HG03457 (cell line): ENCODE measurements around the gene GLRA3.
A peak's percentile ranks its signal among the peaks of the same experiment; 100 is the strongest.
"Not testable (repeated sequence)": the region's sequence is repeated elsewhere in the genome, so short reads cannot be mapped to it uniquely, and the experiment has no call there.

Source experiments
- ATAC-seq: cut with Tn5 transposase; IDR thresholded peaks from one replicate; pipeline ENCODE4 v1.9.1; 2021; ENCODE audit warnings: moderate number of reproducible peaks; ENCODE audit not compliant: unreplicated experiment

Gene GLRA3

DNA sequence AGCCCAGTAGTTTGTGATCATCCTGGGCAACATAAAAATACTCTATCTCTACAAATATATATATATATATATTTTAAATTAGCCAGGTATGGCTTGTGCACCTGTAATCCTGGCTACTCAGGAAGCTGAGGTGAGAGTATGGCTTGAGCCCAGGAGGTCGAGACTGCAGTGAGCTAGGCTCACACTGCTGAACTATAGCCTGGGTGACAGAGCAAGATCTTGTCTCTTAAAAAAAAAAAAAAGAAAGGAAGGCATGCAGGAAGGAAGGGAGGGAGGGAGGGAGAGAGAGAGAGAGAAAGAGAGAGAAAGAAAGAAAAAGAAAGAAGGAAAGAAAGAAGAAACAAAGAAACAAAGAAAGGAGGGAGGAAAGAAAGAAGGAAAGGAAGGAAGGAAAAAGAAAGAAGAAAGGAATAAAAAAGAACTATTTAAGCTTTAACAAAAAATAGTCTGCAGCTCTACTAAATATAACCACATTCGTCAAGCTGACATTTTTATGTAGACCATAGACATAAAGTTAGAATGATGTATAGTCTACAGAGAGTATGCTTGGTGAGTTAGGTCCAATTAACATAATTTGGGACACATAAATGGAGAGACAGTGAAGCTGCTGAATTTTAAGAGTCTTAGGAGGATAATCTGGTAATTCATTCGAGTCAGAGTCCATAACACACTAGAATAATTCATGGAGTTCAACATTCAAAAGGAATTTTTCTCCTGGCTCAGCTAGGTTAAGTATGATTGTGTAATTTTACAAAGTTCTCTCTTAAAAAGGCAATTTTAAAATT lies 111.9 kb downstream of the GLRA3 start:
- no peak for ATAC-seq

DNA sequence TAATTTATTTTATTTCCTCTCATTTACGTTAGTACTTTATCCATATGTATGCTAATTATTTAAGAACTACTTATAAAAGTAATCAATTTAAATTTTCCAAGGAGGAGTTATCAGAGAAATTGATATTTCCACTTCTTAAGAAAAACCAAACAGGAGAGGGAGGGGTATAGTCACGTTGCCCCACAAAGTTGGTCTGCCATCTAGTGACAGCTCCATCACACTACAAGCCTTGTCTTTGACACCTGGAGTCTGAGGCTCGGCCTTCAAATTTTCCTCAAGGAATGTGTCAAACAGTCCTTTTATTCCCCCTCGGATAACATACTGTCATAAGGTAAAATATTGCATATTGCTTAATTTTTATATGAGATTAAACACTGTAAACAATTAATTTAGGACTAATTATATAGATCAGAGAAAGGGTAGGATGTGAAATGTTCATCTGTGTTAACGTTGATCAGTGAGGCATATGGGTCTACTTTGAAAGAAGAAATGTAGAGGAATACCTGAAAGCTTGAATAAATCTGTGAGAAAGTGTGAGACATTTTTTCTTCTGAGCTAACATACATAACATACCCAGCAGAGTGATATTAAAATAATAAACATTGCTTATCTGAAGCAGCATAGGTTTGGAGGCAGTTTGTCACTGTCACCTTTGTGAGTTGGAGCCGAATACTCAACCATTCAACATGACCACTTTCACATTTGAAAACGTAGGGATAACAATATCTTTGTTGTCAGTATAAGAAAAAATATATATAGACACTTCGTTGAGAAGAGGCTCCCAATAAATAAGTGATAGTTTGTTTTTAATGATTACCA lies 114.4 kb downstream of the GLRA3 start:
- ATAC-seq = peak; percentile 90

DNA sequence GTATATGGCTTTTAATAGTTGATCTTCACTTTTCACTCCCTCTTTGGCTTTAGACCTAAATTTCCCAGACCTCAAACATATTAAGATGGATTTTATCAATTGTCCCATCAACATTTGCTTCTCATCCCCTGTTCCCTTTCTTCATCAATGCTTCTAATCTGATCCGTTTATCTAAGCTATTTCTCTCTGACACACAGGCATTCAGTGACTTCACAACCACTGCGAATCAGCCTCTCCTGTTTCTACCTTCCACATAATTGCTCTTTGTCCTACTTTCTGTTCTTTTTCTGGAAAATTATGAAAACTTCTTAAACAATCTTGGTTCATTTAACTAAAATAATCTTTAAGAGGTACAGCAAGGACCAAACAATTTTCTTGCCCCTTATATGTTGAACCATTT lies 115.2 kb downstream of the GLRA3 start:
- no peak for ATAC-seq

DNA sequence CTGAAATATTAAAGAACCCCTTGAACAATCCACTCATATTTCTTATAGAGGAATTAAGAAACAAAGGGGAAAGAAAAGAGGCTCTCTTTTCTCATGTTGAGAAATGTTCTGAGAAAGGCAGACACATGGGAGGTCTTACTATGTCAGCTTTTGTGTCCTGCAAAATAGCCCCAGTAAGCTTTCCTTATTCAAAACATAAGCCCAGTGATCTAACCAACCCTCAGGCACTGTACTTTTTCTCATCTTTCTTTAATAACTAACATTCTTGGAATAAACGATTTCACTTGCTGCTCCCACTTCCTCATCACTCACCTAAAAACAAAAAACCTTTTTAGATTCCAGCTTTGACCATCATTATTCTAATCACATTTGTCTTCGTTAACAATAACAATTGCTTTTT lies 115.9 kb downstream of the GLRA3 start:
- no peak for ATAC-seq

DNA sequence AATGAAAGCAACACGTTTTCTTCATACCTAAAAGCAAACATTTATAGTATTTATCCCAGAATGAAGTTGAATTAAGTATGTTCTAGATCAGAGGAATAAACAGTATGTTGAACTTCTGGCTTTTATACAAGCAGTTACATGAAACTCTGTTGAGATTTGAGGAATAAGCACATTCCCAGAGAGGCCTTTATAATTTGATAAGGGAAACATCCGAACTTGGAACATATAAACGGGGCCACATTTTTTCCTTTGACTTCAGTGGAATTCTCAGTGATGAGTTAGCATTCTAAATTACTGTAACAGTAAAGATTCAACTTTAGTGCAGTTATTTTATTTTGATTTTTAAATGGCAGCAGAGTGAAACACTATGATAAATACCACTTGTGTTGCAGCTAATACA lies 119.5 kb downstream of the GLRA3 start:
- no peak for ATAC-seq

DNA sequence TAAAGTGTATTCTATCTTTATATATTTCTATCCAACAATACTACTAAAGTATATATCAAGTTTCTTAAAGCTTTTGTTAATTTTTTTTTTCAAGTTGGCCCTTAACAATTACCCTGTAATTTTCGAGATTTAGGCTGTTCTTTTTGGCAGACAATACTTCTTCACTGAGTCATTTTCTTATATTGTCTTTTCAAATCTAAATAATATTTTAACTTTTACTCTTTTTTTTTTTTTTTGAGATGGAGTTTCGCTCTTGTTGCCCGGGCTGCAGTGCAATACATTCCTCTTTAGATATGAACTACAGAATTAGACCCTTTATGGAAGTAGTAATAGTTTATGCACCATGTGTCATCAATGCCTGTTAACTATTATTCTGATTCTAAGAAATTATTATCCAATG lies 120.7 kb downstream of the GLRA3 start:
- ATAC-seq = no peak

DNA sequence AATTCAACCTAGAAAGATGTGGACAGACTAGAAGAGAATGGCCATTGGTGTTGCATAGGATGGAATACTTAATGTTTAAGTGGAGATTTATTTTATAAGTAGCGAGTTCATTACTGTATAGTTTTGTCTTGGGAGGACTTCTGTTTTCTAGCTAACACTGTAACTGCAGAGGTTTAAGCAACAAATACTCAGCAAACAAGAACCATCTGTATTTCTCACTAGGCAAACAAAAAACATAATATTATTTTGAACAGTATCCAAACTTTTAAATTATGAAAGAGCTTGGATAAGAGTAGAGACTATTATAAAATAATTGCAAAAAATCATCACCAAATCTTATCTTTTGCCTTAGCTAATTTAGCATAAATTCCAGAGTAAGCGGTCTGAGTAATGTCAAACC lies 121.1 kb downstream of the GLRA3 start:
- ATAC-seq = no peak

DNA sequence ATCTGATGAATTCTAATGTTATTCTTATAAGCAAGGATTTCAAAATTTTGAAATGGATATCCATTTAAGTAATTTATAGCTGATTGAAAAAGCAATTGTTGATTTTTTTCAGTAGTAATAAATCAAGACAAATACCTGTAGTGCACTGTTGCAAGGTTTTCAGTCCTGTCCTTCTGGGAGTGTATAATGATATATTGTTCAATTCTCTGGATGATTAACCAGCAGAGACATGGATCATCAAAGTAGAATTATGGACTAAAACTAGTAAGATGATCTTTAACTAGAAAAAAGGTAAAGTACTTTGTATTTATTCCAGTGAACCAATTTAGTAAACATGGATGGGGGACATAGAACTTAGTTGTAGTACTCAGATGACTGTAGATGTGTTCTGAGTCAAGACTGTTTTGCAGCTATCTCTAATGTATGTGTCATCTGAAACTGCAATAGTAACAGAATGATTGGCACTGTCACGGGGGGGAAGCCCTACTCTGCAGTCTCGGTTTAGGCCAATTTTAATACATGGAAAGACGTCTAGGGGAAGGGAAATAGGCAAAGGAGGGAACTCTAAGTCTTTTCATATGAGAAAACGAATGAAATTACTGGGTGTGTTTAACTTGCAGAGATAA lies 121.9 kb downstream of the GLRA3 start:
- ATAC-seq = peak; percentile 99

DNA sequence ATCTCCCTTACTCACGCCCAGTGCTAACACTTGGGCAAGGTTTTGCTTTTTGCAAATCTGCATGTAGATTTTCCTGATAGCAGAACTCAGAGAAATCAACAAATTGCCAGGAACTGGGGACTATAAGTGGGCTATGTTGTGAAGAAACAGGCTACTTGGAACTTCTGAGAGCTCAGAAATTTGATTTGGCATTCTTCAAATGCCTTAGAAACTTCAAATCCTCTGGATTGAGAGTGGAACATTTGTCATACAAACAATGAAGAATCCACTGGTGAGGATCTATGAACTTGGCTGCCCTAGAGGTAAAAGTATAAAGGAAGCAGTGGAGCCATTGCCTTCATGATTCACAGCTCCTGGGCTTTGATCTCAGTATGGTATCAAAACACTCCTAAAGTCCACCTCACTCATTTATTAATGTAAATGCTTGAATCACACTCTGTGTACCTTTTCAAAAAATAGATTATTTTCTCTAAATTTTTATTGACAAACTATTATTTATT lies 126.0 kb downstream of the GLRA3 start:
- no peak for ATAC-seq

DNA sequence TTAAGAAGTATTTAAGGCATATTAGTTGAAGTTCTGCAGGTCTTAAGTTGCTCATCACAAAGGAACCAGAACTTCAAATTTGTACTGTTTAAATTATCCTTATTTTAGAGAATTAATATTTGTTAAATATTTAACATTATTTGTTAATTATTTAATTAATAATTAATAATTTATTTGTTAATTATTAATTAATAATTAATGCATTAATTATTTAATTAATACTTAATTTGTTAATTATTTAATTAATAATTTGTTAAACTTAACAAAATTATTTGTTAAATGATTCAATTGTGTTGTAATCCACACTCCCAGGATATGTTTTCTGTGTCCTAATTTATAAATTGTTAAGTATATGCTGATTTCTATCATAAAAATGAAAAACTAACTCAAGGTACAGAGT lies 129.4 kb downstream of the GLRA3 start:
- ATAC-seq = no peak

DNA sequence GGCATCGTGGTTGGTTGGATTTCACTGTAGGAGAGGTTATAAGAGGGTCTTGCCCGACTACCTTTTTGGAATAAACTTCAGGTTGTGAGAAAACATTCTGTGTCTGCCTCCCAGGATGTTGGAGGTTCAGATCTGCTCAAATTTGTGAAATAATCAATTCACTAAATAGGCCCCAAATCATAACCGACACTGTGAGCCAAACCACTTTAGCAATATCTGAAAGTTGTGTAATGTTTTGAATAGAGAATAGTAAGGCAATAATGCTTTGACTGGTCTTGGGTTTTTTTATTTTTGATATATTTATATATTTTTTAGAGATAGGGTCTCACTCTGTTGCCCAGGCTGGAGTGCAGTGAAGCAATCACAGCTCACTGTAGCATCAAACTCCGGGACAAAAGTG lies 131.2 kb downstream of the GLRA3 start:
- no peak for ATAC-seq

DNA sequence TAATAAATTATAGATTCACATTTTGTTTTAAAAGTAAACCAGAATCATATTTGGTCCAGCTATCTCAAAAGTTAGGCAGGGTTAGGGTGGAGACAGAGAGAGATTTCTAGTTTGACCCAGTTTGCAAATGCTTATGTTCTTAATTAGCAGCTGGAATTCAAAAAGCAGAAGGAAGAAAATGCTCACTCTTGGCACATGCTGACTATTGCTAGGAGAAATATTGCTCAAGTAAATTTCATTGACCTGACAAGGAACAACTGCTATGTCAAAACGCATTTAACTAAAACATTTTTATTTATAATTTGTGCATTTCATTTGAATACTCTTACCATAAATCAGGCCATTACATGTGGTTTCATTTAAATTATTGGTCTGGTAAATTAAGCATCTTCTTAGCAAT lies 131.8 kb downstream of the GLRA3 start:
- ATAC-seq = no peak

DNA sequence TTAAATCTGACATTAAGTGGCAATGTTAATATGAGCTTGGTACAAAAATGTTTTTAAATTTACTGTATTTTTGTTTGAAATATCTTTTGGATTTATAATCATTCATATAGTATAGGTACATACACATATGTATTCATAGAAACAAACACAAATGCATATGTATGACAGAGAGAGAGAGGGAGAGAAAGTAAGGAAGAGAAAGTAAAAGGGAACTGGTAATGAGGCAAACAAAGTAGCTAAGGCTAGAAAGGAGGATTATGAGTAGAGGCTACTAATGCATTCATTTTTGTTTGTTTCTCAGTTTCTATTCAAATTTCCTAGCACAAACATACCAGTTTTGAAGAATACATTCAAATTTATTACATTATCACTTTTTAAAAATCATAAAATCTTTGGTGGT lies 132.4 kb downstream of the GLRA3 start:
- no peak for ATAC-seq

DNA sequence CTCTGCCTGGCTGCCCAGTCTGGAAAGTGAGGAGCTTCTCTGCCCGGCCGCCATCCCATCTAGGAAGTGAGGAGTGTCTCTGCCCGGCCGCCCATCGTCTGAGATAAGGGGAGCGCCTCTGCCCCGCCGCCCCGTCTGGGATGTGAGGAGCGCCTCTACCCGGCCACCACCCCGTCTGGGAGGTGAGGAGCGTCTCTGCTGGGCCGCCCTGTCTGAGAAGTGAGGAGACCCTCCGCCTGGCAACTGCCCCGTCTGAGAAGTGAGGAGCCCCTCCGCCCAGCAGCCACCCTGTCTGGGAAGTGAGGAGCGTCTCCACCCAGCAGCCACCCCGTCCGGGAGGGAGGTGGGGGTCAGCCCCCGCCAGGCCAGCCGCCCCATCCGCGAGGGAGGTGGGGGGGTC lies 137.2 kb downstream of the GLRA3 start:
- ATAC-seq = not testable (repeated sequence)

DNA sequence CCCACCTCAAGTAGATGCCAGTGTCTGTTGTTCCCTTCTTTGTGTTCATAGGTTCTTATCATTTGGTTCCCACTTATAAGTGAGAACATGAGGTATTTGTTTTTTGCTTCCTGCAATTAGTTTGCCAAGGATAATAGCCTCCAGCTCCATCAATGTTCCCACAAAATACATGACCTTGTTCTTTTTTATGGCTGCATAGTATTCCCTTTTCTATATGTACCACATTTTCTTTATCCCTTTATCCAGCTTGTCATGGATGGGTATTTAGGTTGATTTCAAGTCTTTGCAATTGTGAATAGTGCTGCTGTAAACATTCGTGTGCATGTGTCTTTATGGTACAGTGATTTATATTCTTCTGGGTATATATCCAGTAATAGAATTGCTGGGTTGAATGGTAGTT lies 138.4 kb downstream of the GLRA3 start:
- ATAC-seq = no peak

DNA sequence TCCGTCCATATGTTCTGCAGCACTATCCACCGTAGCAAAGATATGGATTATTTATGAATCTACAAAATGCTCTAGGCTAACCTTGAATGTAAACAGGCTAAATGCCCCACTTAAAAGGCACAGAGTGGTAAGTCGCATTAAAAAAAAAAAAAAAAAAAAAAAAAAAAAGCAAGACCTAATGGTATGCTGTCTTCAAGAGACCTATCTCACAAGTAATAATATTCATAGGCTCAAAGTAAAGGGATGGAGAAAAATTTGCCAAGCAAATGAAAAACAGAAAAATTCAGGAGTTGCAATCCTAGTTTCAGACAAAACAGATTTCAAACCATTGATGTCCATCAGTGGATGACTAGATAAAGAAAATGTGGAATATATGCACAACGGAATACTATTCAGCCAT lies 139.4 kb downstream of the GLRA3 start:
- no peak for ATAC-seq

DNA sequence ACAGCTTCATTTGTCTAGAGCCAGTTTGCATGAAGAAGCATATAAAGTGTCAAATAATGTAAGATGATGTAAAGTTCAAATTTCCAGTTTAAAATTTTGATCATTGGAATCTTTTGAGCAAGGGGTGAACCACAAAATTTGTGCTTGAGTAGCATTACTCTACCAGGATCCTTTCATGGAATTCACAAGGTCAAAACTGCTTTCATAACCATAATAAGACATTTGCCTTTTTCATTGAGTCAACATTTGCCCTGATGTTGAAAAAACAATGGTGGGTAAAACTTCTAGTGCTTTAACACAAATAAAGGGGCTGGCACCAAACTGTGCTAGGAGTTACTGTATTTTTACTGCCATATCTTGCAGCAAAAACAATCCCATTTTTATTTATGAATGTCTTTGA lies 142.2 kb downstream of the GLRA3 start:
- ATAC-seq = no peak

DNA sequence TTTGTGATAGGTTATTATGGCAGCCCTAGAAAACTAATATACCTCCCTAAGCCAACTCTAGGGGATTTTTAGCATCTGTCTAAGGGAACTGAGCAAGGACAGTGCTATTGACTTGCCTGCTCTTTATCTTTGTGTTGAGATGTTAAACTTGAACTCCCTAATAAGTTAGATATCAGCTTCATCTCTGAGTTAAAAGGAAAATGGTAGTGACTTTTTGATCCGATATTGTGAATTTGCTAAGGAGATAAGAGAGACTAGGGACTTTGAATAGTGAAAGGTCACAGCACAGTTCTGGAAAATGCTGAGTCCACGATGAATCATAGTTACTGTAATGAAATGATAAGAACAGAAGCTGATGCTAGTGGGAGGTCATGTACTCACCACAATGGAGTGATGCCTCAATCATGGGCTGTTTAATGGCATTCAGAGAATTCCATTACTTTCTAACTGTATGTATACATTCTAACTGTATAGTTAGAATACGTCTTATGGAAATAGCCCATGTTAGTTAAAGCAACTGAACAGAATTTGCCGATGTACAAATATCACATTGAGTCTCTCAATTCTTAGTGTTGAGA lies 147.2 kb downstream of the GLRA3 start:
- ATAC-seq = no peak

DNA sequence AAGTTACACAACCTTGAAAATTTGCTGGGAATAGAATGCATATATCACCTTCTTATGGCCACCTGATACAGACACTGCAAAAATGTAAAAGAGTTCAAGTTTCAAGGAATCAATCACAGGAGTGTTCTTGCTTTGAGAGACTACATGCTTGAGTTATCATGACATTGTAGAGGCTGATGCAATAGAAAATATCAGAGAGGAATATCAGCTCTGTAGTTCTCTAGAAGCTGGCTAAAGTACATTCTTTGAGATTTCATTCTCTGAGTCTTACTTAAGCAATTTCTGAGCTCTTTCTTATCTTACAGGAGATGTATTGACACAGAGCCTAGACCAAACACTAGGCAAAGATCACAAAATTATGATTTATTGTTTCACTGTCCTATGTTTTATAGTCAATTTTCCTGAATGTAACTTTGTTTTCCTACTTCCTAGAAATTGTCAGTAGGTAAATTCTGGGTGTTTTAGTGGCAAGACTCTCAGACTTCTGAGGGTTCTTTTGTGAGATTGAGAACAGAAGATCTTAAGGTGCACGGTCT lies 154.7 kb downstream of the GLRA3 start:
- ATAC-seq = no peak

DNA sequence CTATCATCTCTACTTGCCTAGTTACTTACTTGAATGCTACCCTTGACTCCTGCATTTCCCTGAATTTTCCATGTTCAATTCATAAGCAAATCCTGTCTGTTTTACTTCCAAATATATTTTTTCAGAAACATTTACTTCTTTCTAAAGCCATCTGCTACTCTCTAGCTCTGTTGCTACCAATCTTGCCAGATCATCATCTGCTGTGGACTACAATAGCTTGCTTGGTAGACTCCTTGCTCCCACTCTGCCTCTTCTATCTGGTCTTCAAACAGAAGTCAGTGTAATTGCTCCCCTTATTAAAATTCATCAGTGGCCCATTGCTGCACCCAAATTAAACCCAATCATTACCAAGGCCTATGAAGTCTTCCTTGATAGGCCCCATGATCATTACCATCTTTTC lies 155.2 kb downstream of the GLRA3 start:
- no peak for ATAC-seq

DNA sequence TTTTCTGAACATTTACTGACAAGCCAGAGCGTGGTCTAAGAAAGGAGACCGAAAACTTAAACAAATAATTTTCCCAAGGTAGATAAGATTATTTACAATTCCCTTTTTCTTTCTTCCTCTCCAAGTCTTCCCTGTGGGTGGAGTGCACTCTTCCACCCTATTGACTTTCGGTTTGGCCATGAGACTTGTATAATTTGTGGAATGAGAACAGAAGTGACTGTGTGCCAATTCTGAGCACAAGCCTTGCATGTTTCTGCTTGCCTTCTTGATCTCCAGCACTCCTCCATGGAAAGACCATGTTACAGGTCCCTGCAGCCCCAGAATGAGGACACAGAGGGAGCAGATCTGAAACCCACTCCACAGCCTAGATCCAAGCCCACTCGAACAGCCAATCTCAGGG lies 156.8 kb downstream of the GLRA3 start:
- ATAC-seq = no peak
